ENCODE data around the gene NUDT4. TPM values are rescaled to one million over a fixed set of nuclear protein-coding genes. Genes with fewer than 3 reads are reported as not detected.
A peak's percentile ranks its signal among the peaks of the same experiment; 100 is the strongest.
"Not testable (repeated sequence)": the region's sequence is repeated elsewhere in the genome, so short reads cannot be mapped to it uniquely, and the experiment has no call there.

Gene NUDT4
- total RNA-seq, 3 donors from 2014 or later (not counting 1 experiment from before 2014, with no cell fraction given) = 51.6 to 61.5 (median 52.2) TPM

- no peak for ATAC-seq
- TF ChIP-seq CTCF (IDR thresholded peaks at IDR 0.05) = no peak
- no peaks in the 10 kb centered on the region for H3K9me3 Mint-ChIP-seq
- Histone ChIP-seq H3K27ac (ENCODE audit: low read length) (no peak overlapping the region), H3K4me1 (ENCODE audit: control insufficient read depth, insufficient read depth, low read length) (peaks cover 8% of the 10 kb centered on the region), H3K27me3 (ENCODE audit: control insufficient read depth, insufficient read depth, low read length) (no peaks in the 10 kb centered on the region), H3K4me3 (ENCODE audit: low read length) (no peak overlapping the region), H3K36me3 (ENCODE audit: control insufficient read depth, insufficient read depth, low read length) (no peaks in the 10 kb centered on the region), H3K9me3 (ENCODE audit: control insufficient read depth, insufficient read depth, low read length) (no peaks in the 10 kb centered on the region)
- 94% methylated on average over 6 of the region's 6 CpGs for WGBS (ENCODE audit: insufficient coverage)
- DNase-seq = no peak
- intact Hi-C loops (cut with micrococcal nuclease) = loop anchor here (5.0 kb wide), 2 partner anchors 66 to 449 kb away; partner anchors contain the start of genes EEA1 and UBE2N
- H3K4me1 Mint-ChIP-seq = peaks cover 24 to 30% of the 10 kb centered on the region in 2 donors
- H3K36me3 Mint-ChIP-seq = no peaks in the 10 kb centered on the region
- peaks cover 0 to 6% of the 10 kb centered on the region in 2 donors for H3K27me3 Mint-ChIP-seq (ENCODE audit: low read depth in 2 of 2)
- peak overlapping the region; percentile 35 for H3K4me3 Mint-ChIP-seq
- H3K27ac Mint-ChIP-seq = no peak overlapping the region
These were observed 1.8 kb upstream of the NUDT4 start for GRCh38 chr12:93375906-93376305.

GRCh38 chr12:93376436-93377251 lies 1.1 kb upstream of the NUDT4 start:
- peaks cover 0 to 5% of the 10 kb centered on the region in 2 donors for H3K27me3 Mint-ChIP-seq (ENCODE audit: low read depth in 2 of 2)
- H3K4me1 Mint-ChIP-seq = peaks cover 31 to 37% of the 10 kb centered on the region in 2 donors
- Histone ChIP-seq H3K4me1 (ENCODE audit: control insufficient read depth, insufficient read depth, low read length) (peaks cover 14% of the 10 kb centered on the region), H3K9me3 (ENCODE audit: control insufficient read depth, insufficient read depth, low read length) (no peaks in the 10 kb centered on the region), H3K27me3 (ENCODE audit: control insufficient read depth, insufficient read depth, low read length) (no peaks in the 10 kb centered on the region), H3K27ac (ENCODE audit: low read length) (no peak overlapping the region), H3K4me3 (ENCODE audit: low read length) (no peak overlapping the region), H3K36me3 (ENCODE audit: control insufficient read depth, insufficient read depth, low read length) (no peaks in the 10 kb centered on the region)
- peak overlapping the region in 1 of 2 donors; percentile 98 for H3K27ac Mint-ChIP-seq
- peak overlapping the region; percentile 90 for H3K4me3 Mint-ChIP-seq
- no peaks in the 10 kb centered on the region for H3K9me3 Mint-ChIP-seq
- DNase-seq (no peak), ATAC-seq (no peak)
- no peaks in the 10 kb centered on the region for H3K36me3 Mint-ChIP-seq
- no peak for TF ChIP-seq CTCF (IDR thresholded peaks at IDR 0.05)
- 96% methylated on average over 9 of the region's 10 CpGs for WGBS (ENCODE audit: insufficient coverage)
- intact Hi-C loops (cut with micrococcal nuclease) = loop anchor here (1.0 to 5.0 kb wide), 3 partner anchors 66 to 449 kb away; partner anchors contain the start of genes EEA1, MRPL42 and UBE2N

DNA sequence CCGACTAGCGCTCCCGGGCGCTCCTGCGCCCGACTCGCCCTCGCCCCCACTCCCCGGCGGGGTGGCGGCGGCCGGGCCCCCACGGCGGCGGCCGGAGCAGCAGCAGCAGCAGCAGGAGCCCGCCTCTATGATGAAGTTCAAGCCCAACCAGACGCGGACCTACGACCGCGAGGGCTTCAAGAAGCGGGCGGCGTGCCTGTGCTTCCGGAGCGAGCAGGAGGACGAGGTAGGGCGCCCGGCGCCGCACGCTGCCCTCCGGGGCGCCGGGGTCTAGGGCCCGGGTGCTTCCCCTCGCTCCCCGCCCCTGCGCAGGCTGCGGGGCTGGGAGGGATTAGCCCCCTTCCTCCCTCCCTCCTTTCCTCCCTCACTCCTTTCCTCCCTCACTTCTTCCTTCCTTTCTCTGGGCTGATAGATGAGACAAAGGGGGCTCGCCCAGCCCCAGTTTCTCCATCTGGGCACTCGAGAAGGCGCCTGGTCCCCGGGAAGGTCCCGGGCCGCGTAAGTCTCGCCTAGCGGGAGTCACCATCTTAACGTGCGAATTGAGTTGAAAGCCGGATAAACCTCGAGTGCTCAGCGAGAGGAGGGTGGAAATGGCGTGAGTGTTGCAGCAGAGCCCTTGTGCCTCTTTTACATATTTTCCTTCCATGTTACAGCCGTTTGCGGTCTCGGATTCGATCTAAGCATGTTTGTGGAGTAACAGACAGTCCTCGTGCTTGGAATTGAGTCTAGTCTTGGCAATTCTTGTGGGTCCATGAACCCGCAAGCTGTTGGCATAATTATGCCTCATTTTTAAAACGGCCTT lies 672 bp downstream of the NUDT4 start:
- peak; percentile 53 to 84 for DNase-seq
- not testable (repeated sequence) for H3K36me3 ChIP-seq (ENCODE audit: control insufficient read depth, insufficient read depth, low read length); H3K36me3 Mint-ChIP-seq; H3K27me3 ChIP-seq (ENCODE audit: control insufficient read depth, insufficient read depth, low read length); H3K9me3 Mint-ChIP-seq; H3K9me3 ChIP-seq (ENCODE audit: control insufficient read depth, insufficient read depth, low read length); H3K27me3 Mint-ChIP-seq (ENCODE audit: low read depth in 2 of 2)
- H3K4me3 ChIP-seq (ENCODE audit: low read length) = peak overlapping the region; percentile 67
- Mint-ChIP-seq H3K4me1 (peaks cover 33 to 46% of the 10 kb centered on the region in 2 donors), H3K27ac (peak overlapping the region; percentile 93 to 98), H3K4me3 (peak overlapping the region; percentile 99)
- 0% methylated on average over 44 of the region's 64 CpGs for WGBS (ENCODE audit: insufficient coverage)
- peak; percentile 54 to 71 (median 63) for ATAC-seq
- H3K4me1 ChIP-seq (ENCODE audit: control insufficient read depth, insufficient read depth, low read length) = peaks cover 14% of the 10 kb centered on the region
- intact Hi-C loops (cut with micrococcal nuclease) = loop anchor here (5.0 kb wide), 2 partner anchors 64 to 451 kb away; partner anchors contain the start of genes EEA1 and UBE2N
- H3K27ac ChIP-seq (ENCODE audit: low read length) = peak overlapping the region; percentile 76

DNA sequence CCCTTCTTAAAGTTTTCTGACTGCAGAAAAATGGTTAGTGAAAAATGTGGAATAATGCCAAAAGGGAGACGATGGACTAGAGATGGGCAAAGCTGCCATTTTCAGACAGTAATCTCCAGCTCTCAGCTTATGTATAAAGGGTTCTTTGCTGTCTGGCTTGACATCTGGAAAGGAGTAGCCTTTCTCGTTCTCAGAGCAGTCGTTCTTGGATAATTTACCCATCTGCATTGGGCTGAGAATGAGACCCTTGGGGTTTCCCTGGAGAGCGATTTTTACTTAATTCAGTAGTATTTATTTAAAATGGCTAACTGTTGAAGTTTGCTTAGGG lies 1.2 kb downstream of the NUDT4 start:
- peaks cover 33 to 46% of the 10 kb centered on the region in 2 donors for H3K4me1 Mint-ChIP-seq
- no peaks in the 10 kb centered on the region for H3K36me3 Mint-ChIP-seq
- H3K4me1 ChIP-seq (ENCODE audit: control insufficient read depth, insufficient read depth, low read length) = peaks cover 14% of the 10 kb centered on the region

More for the DNA sequence above, 1.2 kb downstream of the NUDT4 start:
- H3K4me3 ChIP-seq (ENCODE audit: low read length) = peak overlapping the region; percentile 67
- H3K9me3 ChIP-seq (ENCODE audit: control insufficient read depth, insufficient read depth, low read length) = no peaks in the 10 kb centered on the region
- no peak for TF ChIP-seq CTCF (IDR thresholded peaks at IDR 0.05)
- DNase-seq (no peak), ATAC-seq (no peak)
- Mint-ChIP-seq H3K27ac (peak overlapping the region; percentile 93 to 98), H3K9me3 (no peaks in the 10 kb centered on the region), H3K4me3 (peak overlapping the region; percentile 99), H3K27me3 (ENCODE audit: low read depth in 2 of 2) (peaks cover 0 to 2% of the 10 kb centered on the region in 2 donors)
- no peaks in the 10 kb centered on the region for H3K36me3 ChIP-seq (ENCODE audit: control insufficient read depth, insufficient read depth, low read length)
- H3K27ac ChIP-seq (ENCODE audit: low read length) = peak overlapping the region; percentile 76
- 0% methylated on average over 3 of the region's 4 CpGs for WGBS (ENCODE audit: insufficient coverage)
- H3K27me3 ChIP-seq (ENCODE audit: control insufficient read depth, insufficient read depth, low read length) = no peaks in the 10 kb centered on the region
- intact Hi-C loops (cut with micrococcal nuclease) = loop anchor here (5.0 kb wide), 2 partner anchors 63 to 452 kb away; partner anchors contain the start of genes EEA1 and UBE2N
